Mesenchymal stem cell (in vitro differentiated cells and primary cell): Measurements from ENCODE around the gene AQP12A.

Experiments
- DNase-seq: peaks from one replicate; pipeline ENCODE4 v3.0.0-alpha.2; 2013
- H2AFZ ChIP-seq: one replicate; pipeline ENCODE4 v1.6.1; 2013; ENCODE audit warnings: low read depth, mild to moderate bottlenecking, control low read depth, inconsistent platforms, low read length, moderate library complexity
- H2AK5ac ChIP-seq: 2 replicates; pipeline ENCODE4 v1.6.1; 2013; ENCODE audit warnings: low read length, moderate library complexity, mild to moderate bottlenecking, inconsistent platforms; ENCODE audit not compliant: severe bottlenecking
- H2BK120ac ChIP-seq: one replicate; pipeline ENCODE4 v1.6.1; 2013; ENCODE audit warnings: low read depth, mild to moderate bottlenecking, inconsistent platforms, low read length, moderate library complexity
- H2BK12ac ChIP-seq, 2 experiments: one replicate each; pipeline ENCODE4 v1.6.1; 2013; ENCODE audit warnings: inconsistent platforms in 2 of 2, low read length in 2 of 2, mild to moderate bottlenecking in 2 of 2, moderate library complexity in 2 of 2, control low read depth in 1 of 2
- H2BK15ac ChIP-seq: one replicate; pipeline ENCODE4 v1.6.1; 2013; ENCODE audit warnings: mild to moderate bottlenecking, low read depth, inconsistent platforms; ENCODE audit not compliant: poor library complexity, severe bottlenecking
- H2BK5ac ChIP-seq: 2 replicates; pipeline ENCODE4 v1.6.1; 2013; ENCODE audit warnings: low read depth, mild to moderate bottlenecking, low read length, control low read depth, inconsistent platforms; ENCODE audit not compliant: poor library complexity, severe bottlenecking
- H3K14ac ChIP-seq, 2 experiments: one replicate each; pipeline ENCODE4 v1.6.1; 2013; ENCODE audit warnings: inconsistent platforms in 2 of 2, low read length in 2 of 2, control low read depth in 1 of 2, mild to moderate bottlenecking in 1 of 2, moderate library complexity in 1 of 2
- H3K18ac ChIP-seq, 2 experiments: one replicate each; pipeline ENCODE4 v1.6.1; 2013; ENCODE audit warnings: inconsistent platforms in 2 of 2, low read length in 2 of 2, control low read depth in 1 of 2, low read depth in 1 of 2, mild to moderate bottlenecking in 1 of 2
- H3K23ac ChIP-seq, 2 experiments: one replicate each; pipeline ENCODE4 v1.6.1; 2013; ENCODE audit warnings: inconsistent platforms in 2 of 2, low read length in 2 of 2, mild to moderate bottlenecking in 2 of 2, moderate library complexity in 2 of 2, control low read depth in 1 of 2
- H3K27ac ChIP-seq: 2 replicates; pipeline ENCODE4 v1.5.1; 2013; ENCODE audit warnings: mild to moderate bottlenecking, moderate library complexity, low read length, control low read depth, inconsistent platforms; ENCODE audit not compliant: poor library complexity, severe bottlenecking
- H3K27me3 ChIP-seq, 2 experiments: 2 replicates each; pipeline versions ENCODE4 v1.6.1 to v1.7.0; 2013; ENCODE audit warnings: low read length in 2 of 2, mild to moderate bottlenecking in 2 of 2, moderate library complexity in 2 of 2, control low read depth in 1 of 2, inconsistent platforms in 1 of 2; ENCODE audit not compliant: control insufficient read depth in 1 of 2, insufficient read depth in 1 of 2
- H3K36me3 ChIP-seq, 2 experiments: 2 replicates each; pipeline versions ENCODE4 v1.6.1 to v1.7.0; 2013; ENCODE audit warnings: low read length in 2 of 2, control low read depth in 1 of 2, inconsistent platforms in 1 of 2, low read depth in 1 of 2, mild to moderate bottlenecking in 1 of 2; ENCODE audit not compliant: insufficient read depth in 2 of 2, control insufficient read depth in 1 of 2
- H3K4ac ChIP-seq, 2 experiments: one replicate each; pipeline ENCODE4 v1.6.1; 2013; ENCODE audit warnings: inconsistent platforms in 2 of 2, low read length in 2 of 2, mild to moderate bottlenecking in 2 of 2, moderate library complexity in 2 of 2, control low read depth in 1 of 2, low read depth in 1 of 2
- H3K4me1 ChIP-seq: 2 replicates; pipeline ENCODE4 v1.6.1; 2013; ENCODE audit warnings: low read depth, low read length, control low read depth; ENCODE audit not compliant: control insufficient read depth, insufficient read depth
- H3K4me2 ChIP-seq: 2 replicates; pipeline ENCODE4 v1.6.1; 2013; ENCODE audit warnings: low read length, mild to moderate bottlenecking, inconsistent platforms; ENCODE audit not compliant: poor library complexity, severe bottlenecking
- H3K4me3 ChIP-seq, 2 experiments: 2 replicates each; pipeline versions ENCODE4 v1.5.1 to v1.7.0; 2013; ENCODE audit warnings: low read length in 2 of 2, mild to moderate bottlenecking in 2 of 2, control low read depth in 1 of 2, low read depth in 1 of 2; ENCODE audit not compliant: insufficient read depth in 1 of 2
- H3K79me1 ChIP-seq: replicated peaks from 2 replicates; pipeline ENCODE4 v1.6.1; 2013; ENCODE audit warnings: mild to moderate bottlenecking, control low read depth, low read length, inconsistent platforms; ENCODE audit not compliant: poor library complexity, severe bottlenecking
- H3K9ac ChIP-seq: 2 replicates; pipeline ENCODE4 v1.7.0; 2013; ENCODE audit warnings: mild to moderate bottlenecking, low read length, moderate library complexity
- H3K9me3 ChIP-seq: 2 replicates; pipeline ENCODE4 v1.7.0; 2013; ENCODE audit warnings: mild to moderate bottlenecking, low read length; ENCODE audit not compliant: control insufficient read depth
- H4K8ac ChIP-seq: one replicate; pipeline ENCODE4 v1.6.1; 2013; ENCODE audit warnings: inconsistent platforms, mild to moderate bottlenecking, low read length, moderate library complexity
- H4K91ac ChIP-seq: one replicate; pipeline ENCODE4 v1.6.1; 2013; ENCODE audit warnings: mild to moderate bottlenecking, low read length, inconsistent platforms
- WGBS: methylation state at CpG from one replicate; pipeline ENCODE4 v1.1.7; 2013; ENCODE audit warnings: mixed read lengths; 5-methylcytosine and 5-hydroxymethylcytosine counted together

The AQP12A gene

GRCh38 chr2:240703417-240704341 lies 12.0 kb downstream of the AQP12A start:
- no peak overlapping the region for H3K27ac ChIP-seq
- H2BK15ac ChIP-seq: no peak overlapping the region
- peaks cover 2% of the 10 kb centered on the region for H3K9me3 ChIP-seq
- WGBS: 86% methylated on average over 18 of the region's 18 CpGs
- no peak overlapping the region for H2BK5ac ChIP-seq
- no peak overlapping the region for H3K18ac ChIP-seq
- no peak overlapping the region for H2BK120ac ChIP-seq
- H3K4me2 ChIP-seq: no peak overlapping the region
- no peak overlapping the region for H2AK5ac ChIP-seq
- H3K9ac ChIP-seq: no peak overlapping the region
- no peak overlapping the region for H2AFZ ChIP-seq
- peaks cover 9 to 64% of the 10 kb centered on the region in 2 experiments for H3K27me3 ChIP-seq
- H2BK12ac ChIP-seq: no peak overlapping the region
- H4K8ac ChIP-seq: no peak overlapping the region
- no peak overlapping the region for H3K14ac ChIP-seq
- no peak overlapping the region for H3K4me3 ChIP-seq
- H4K91ac ChIP-seq: no peak overlapping the region
- no peak overlapping the region for H3K23ac ChIP-seq
- no peak overlapping the region for H3K4ac ChIP-seq
- no peaks in the 10 kb centered on the region for H3K4me1 ChIP-seq
- H3K36me3 ChIP-seq: peaks cover 0 to 6% of the 10 kb centered on the region in 2 experiments
- no peak for DNase-seq
- H3K79me1 ChIP-seq: no peaks in the 10 kb centered on the region

DNA sequence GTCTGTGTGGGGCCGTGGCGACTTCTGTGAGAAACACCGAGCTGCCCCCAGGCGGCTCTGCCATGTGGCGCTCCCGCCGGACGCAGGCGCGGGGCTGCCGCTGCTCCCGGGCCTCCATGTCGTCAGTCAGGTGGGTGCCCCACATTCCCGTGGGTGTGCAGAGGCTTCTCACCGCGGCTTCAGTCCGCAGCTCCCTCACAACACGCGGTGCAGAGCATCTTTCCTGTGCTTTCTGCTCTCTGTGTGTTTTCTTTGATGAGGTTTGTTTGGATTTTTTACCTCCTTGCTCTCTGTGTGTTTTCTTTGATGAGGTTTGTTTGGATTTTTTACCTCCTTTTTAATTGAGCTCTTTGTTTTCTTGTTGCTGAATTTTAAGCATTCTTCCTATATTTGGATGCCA lies 13.0 kb downstream of the AQP12A start:
- Histone ChIP-seq H3K79me1 (no peaks in the 10 kb centered on the region), H3K9ac (no peak overlapping the region), H3K36me3 (peaks cover 0 to 6% of the 10 kb centered on the region in 2 experiments), H3K4me3 (no peak overlapping the region), H3K27me3 (peaks cover 12 to 74% of the 10 kb centered on the region in 2 experiments), H2AFZ (no peak overlapping the region), H2BK12ac (no peak overlapping the region), H2BK120ac (no peak overlapping the region), H3K23ac (no peak overlapping the region), H4K91ac (no peak overlapping the region), H3K4me2 (no peak overlapping the region), H2BK15ac (no peak overlapping the region), H4K8ac (no peak overlapping the region), H3K4me1 (no peaks in the 10 kb centered on the region), H3K18ac (no peak overlapping the region), H3K4ac (no peak overlapping the region), H2BK5ac (no peak overlapping the region), H2AK5ac (no peak overlapping the region), H3K27ac (no peak overlapping the region), H3K14ac (no peak overlapping the region), H3K9me3 (peaks cover 3% of the 10 kb centered on the region)
- WGBS: 73% methylated on average over 19 of the region's 19 CpGs
- no peak for DNase-seq

GRCh38 chr2:240705204-240705791 lies 13.6 kb downstream of the AQP12A start:
- no peak overlapping the region for H3K4ac ChIP-seq
- no peak overlapping the region for H3K4me2 ChIP-seq
- no peaks in the 10 kb centered on the region for H3K79me1 ChIP-seq
- H2AFZ ChIP-seq: no peak overlapping the region
- H2AK5ac ChIP-seq: no peak overlapping the region
- no peak overlapping the region for H3K27ac ChIP-seq
- no peak overlapping the region for H3K14ac ChIP-seq
- no peak overlapping the region for H4K8ac ChIP-seq
- H2BK15ac ChIP-seq: no peak overlapping the region
- H3K9ac ChIP-seq: no peak overlapping the region
- DNase-seq: no peak
- no peak overlapping the region for H2BK120ac ChIP-seq
- H3K36me3 ChIP-seq: peaks cover 0 to 6% of the 10 kb centered on the region in 2 experiments
- 91% methylated on average over 12 of the region's 12 CpGs for WGBS
- H3K4me1 ChIP-seq: no peaks in the 10 kb centered on the region
- no peak overlapping the region for H3K23ac ChIP-seq
- peaks cover 3% of the 10 kb centered on the region for H3K9me3 ChIP-seq
- H3K27me3 ChIP-seq: peaks cover 14 to 79% of the 10 kb centered on the region in 2 experiments
- no peak overlapping the region for H3K4me3 ChIP-seq
- H2BK12ac ChIP-seq: no peak overlapping the region
- H3K18ac ChIP-seq: no peak overlapping the region
- H4K91ac ChIP-seq: no peak overlapping the region
- no peak overlapping the region for H2BK5ac ChIP-seq

GRCh38 chr2:240707043-240707756 lies 15.5 kb downstream of the AQP12A start:
- Histone ChIP-seq H2BK120ac (no peak overlapping the region), H3K9me3 (peaks cover 3% of the 10 kb centered on the region), H4K91ac (no peak overlapping the region), H2BK12ac (no peak overlapping the region), H3K9ac (no peak overlapping the region), H3K79me1 (no peaks in the 10 kb centered on the region), H2AK5ac (no peak overlapping the region), H3K36me3 (no peaks in the 10 kb centered on the region), H3K18ac (no peak overlapping the region), H3K27me3 (peaks cover 18 to 87% of the 10 kb centered on the region in 2 experiments), H2BK5ac (no peak overlapping the region), H2AFZ (no peak overlapping the region), H3K4me1 (no peaks in the 10 kb centered on the region), H3K27ac (no peak overlapping the region), H3K4me3 (no peak overlapping the region), H3K4ac (no peak overlapping the region), H3K14ac (no peak overlapping the region), H2BK15ac (no peak overlapping the region), H4K8ac (no peak overlapping the region), H3K23ac (no peak overlapping the region), H3K4me2 (no peak overlapping the region)
- no peak for DNase-seq
- WGBS: 84% methylated on average over 13 of the region's 15 CpGs
